ENCODE data around the gene TBKBP1. TPM values are rescaled to one million over a fixed set of nuclear protein-coding genes. Genes with fewer than 3 reads are reported as not detected.

Gene TBKBP1
- total and polyA plus RNA-seq, 2 donors from 2014 or later: 10.1 to 11.2 TPM

GRCh38 chr17:47700471-47701449 is 6.8 kb downstream of the TBKBP1 start:
- Histone ChIP-seq H3K9ac (ENCODE audit: low read length in 3 of 3) (no peak overlapping the region), H3K9me3 (ENCODE audit: control insufficient read depth in 2 of 3, insufficient read depth in 1 of 3, low read length in 3 of 3) (no peaks in the 10 kb centered on the region), H3K27me3 (ENCODE audit: control insufficient read depth, insufficient read depth, low read length) (no peaks in the 10 kb centered on the region), H3K36me3 (ENCODE audit: control insufficient read depth in 2 of 3, insufficient read depth in 3 of 3, low read length in 3 of 3) (peaks cover 2 to 10% (median 4%) of the 10 kb centered on the region in 3 donors), H3K27ac (ENCODE audit: low read depth in 2 of 2, low read length in 2 of 2) (no peak overlapping the region), H3K4me3 (ENCODE audit: low read length in 3 of 3) (no peak overlapping the region), H3K4me1 (ENCODE audit: control insufficient read depth in 2 of 3, insufficient read depth in 2 of 3, low read depth in 1 of 3, low read length in 3 of 3) (peaks cover 0 to 10% (median 0%) of the 10 kb centered on the region in 3 donors)
- intact Hi-C loops (cut with DNase I): no loop called here
- no peak for TF ChIP-seq CTCF (IDR thresholded peaks at IDR 0.05; ENCODE audit: borderline replicate concordance, extremely low read depth, insufficient read depth)
- DNase-seq: no peak
- no peak for FAIRE-seq

GRCh38 chr17:47701608-47702007 is 7.6 kb downstream of the TBKBP1 start:
- Histone ChIP-seq H3K4me3 (ENCODE audit: low read length in 3 of 3) (no peak overlapping the region), H3K9ac (ENCODE audit: low read length in 3 of 3) (no peak overlapping the region), H3K9me3 (ENCODE audit: control insufficient read depth in 2 of 3, insufficient read depth in 1 of 3, low read length in 3 of 3) (no peaks in the 10 kb centered on the region), H3K27me3 (ENCODE audit: control insufficient read depth, insufficient read depth, low read length) (no peaks in the 10 kb centered on the region), H3K4me1 (ENCODE audit: control insufficient read depth in 2 of 3, insufficient read depth in 2 of 3, low read depth in 1 of 3, low read length in 3 of 3) (peaks cover 0 to 11% (median 6%) of the 10 kb centered on the region in 3 donors), H3K27ac (ENCODE audit: low read depth in 2 of 2, low read length in 2 of 2) (no peak overlapping the region), H3K36me3 (ENCODE audit: control insufficient read depth in 2 of 3, insufficient read depth in 3 of 3, low read length in 3 of 3) (peaks cover 2 to 10% (median 4%) of the 10 kb centered on the region in 3 donors)
- intact Hi-C loops (cut with DNase I): no loop called here
- TF ChIP-seq CTCF (IDR thresholded peaks at IDR 0.05; ENCODE audit: borderline replicate concordance, extremely low read depth, insufficient read depth): no peak
- FAIRE-seq (no peak), DNase-seq (peak in 1 of 5 donors; percentile 50)

- Histone ChIP-seq H3K27ac (ENCODE audit: low read depth in 2 of 2, low read length in 2 of 2) (no peak overlapping the region), H3K9ac (ENCODE audit: low read length in 3 of 3) (no peak overlapping the region), H3K27me3 (ENCODE audit: control insufficient read depth, insufficient read depth, low read length) (no peaks in the 10 kb centered on the region), H3K4me1 (ENCODE audit: control insufficient read depth in 2 of 3, insufficient read depth in 2 of 3, low read depth in 1 of 3, low read length in 3 of 3) (peaks cover 0 to 13% (median 6%) of the 10 kb centered on the region in 3 donors), H3K36me3 (ENCODE audit: control insufficient read depth in 2 of 3, insufficient read depth in 3 of 3, low read length in 3 of 3) (peaks cover 0 to 10% (median 0%) of the 10 kb centered on the region in 3 donors), H3K9me3 (ENCODE audit: control insufficient read depth in 2 of 3, insufficient read depth in 1 of 3, low read length in 3 of 3) (no peaks in the 10 kb centered on the region), H3K4me3 (ENCODE audit: low read length in 3 of 3) (no peak overlapping the region)
- FAIRE-seq (no peak), DNase-seq (peak in 1 of 5 donors; percentile 37)
- no peak for TF ChIP-seq CTCF (IDR thresholded peaks at IDR 0.05; ENCODE audit: borderline replicate concordance, extremely low read depth, insufficient read depth)
- intact Hi-C loops (cut with DNase I): no loop called here
Observed at GRCh38 chr17:47702391-47702995, 8.5 kb downstream of the TBKBP1 start.
